Epidermal melanocyte (primary cell): ENCODE results near the gene STXBP6.

Source experiments
- DNase-seq: peaks from one replicate; pipeline ENCODE4 v3.0.0; 2011; ENCODE audit warnings: low spot score; ENCODE audit not compliant: insufficient read length

STXBP6 gene

GRCh38 chr14:25052921-25053320 lies 3.0 kb upstream of the STXBP6 start:
- DNase-seq = no peak

- DNase-seq = no peak
These were observed 2.4 kb upstream of the STXBP6 start for GRCh38 chr14:25052385-25052784.

- DNase-seq = no peak
These were observed 563 bp upstream of the STXBP6 start for GRCh38 chr14:25050269-25051150.

GRCh38 chr14:25049093-25049567 lies 817 bp downstream of the STXBP6 start:
- DNase-seq = no peak

GRCh38 chr14:25048170-25049016 lies 1.6 kb downstream of the STXBP6 start:
- no peak for DNase-seq

- no peak for DNase-seq
These were observed 3.5 kb downstream of the STXBP6 start for GRCh38 chr14:25046301-25046943.

- DNase-seq = no peak
These were observed 5.7 kb downstream of the STXBP6 start for GRCh38 chr14:25044106-25044698.

GRCh38 chr14:25042362-25043299 lies 7.3 kb downstream of the STXBP6 start:
- DNase-seq = peak; percentile 68

GRCh38 chr14:25041898-25042297 lies 8.0 kb downstream of the STXBP6 start:
- DNase-seq = no peak

- DNase-seq = no peak
These were observed 8.5 kb downstream of the STXBP6 start for GRCh38 chr14:25041484-25041883.

- DNase-seq = no peak
These were observed 10.0 kb downstream of the STXBP6 start for GRCh38 chr14:25039933-25040332.

GRCh38 chr14:25038044-25038668 lies 11.8 kb downstream of the STXBP6 start:
- DNase-seq = no peak

- no peak for DNase-seq
These were observed 12.9 kb downstream of the STXBP6 start for GRCh38 chr14:25037032-25037431.

GRCh38 chr14:25034803-25035681 lies 14.9 kb downstream of the STXBP6 start:
- DNase-seq = no peak

- DNase-seq = no peak
These were observed 16.6 kb downstream of the STXBP6 start for GRCh38 chr14:25033358-25033757.

- DNase-seq = no peak
These were observed 17.7 kb downstream of the STXBP6 start for GRCh38 chr14:25032092-25032784.

GRCh38 chr14:25026476-25027137 lies 23.3 kb downstream of the STXBP6 start:
- DNase-seq = no peak

- DNase-seq = no peak
These were observed 30.1 kb downstream of the STXBP6 start for GRCh38 chr14:25019892-25020291.
